GM19467 (cell line): Measurements from ENCODE around the gene DDX51.

Source experiments
- ATAC-seq: cut with Tn5 transposase; IDR thresholded peaks from one replicate; pipeline ENCODE4 v1.9.1; 2021; ENCODE audit warnings: mild to moderate bottlenecking, moderate library complexity; ENCODE audit not compliant: unreplicated experiment

Gene DDX51, protein sequence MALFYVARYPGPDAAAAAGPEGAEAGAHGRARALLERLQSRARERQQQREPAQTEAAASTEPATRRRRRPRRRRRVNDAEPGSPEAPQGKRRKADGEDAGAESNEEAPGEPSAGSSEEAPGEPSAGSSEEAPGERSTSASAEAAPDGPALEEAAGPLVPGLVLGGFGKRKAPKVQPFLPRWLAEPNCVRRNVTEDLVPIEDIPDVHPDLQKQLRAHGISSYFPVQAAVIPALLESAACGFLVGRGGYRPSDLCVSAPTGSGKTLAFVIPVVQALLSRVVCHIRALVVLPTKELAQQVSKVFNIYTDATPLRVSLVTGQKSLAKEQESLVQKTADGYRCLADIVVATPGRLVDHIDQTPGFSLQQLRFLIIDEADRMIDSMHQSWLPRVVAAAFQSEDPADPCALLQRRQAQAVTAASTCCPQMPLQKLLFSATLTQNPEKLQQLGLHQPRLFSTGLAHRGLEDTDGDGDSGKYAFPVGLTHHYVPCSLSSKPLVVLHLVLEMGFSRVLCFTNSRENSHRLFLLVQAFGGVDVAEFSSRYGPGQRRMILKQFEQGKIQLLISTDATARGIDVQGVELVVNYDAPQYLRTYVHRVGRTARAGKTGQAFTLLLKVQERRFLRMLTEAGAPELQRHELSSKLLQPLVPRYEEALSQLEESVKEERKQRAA

DNA sequence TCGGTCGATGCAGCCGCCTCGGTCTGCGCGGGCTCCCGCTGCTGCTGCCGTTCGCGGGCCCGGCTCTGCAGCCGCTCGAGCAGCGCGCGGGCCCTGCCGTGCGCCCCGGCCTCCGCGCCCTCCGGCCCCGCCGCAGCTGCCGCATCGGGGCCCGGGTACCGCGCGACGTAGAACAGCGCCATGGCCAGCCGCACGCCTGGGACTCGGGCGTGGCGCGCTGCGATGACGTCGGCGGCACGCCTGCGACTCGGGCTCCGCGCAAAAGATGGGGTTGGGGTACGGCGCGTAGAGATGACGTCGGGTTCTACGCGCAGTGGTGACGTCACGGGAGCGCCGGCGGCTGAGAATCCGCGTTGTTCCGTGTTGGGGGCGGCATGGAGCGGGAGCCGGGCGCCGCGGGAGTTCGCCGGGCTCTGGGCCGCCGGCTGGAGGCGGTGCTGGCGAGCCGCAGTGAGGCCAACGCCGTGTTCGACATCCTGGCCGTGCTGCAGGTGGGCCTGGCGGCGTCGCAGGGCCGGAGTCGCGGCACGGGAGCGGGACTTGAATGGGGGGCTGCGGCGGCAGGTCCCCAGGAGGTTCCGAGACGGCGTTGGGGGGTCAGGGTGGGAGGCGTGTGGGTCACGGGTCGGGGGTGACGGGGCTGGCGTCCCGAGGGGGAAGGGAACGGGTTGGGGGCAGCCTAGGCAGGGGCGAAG, at the start of gene DDX51, which contains the start of gene NOC4L:
Gene DDX51, minus strand, starts transcription at position 205 of the 695 bp plus-strand sequence. Its CDS starts 23 bp downstream, at position 182.
Gene NOC4L, plus strand, starts transcription at position 343 of the 695 bp plus-strand sequence. Its CDS starts 32 bp downstream, at position 375.
- peak; percentile 73 for ATAC-seq

DNA sequence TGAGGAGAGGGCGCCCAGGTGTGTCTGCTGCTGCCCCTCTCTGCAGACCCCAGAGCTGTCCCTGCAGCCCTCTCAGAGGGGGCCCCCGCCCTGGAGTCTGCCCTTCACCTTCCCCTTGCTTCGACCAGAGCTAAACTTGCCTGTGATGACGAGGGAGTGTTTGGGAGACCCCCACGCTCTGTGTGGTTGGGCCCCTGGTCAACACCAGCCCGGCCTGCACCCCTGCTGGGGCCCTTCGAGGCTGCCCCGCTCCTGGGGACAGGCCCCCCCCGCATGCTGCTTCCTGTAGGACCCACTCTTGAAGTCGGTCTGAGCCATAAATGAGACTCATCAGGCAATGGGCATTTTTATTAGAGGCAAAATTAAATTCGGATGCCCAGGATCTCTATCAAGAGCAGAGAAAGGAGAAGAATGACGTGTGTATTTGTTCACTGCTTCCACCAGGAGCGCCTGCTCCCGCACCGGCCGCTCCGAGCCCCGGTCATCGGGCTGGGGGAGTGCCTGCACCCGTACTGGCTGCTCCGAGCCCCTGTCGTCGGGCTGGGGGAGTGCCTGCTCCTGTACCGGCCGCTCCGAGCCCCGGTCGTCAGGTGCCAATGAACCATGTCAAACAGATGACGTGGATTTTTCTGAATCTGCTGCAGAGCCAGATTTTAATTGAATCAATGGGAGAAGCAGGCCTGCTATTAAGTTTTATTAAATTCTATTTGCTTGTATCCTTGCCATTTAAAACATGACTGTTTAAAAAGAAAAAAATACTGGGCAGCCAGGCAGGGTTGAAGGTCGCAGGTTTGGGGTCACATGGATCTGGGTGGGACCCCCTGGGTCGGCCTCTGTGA, 47.8 kb upstream of the DDX51 start:
- ATAC-seq, result no peak

DNA sequence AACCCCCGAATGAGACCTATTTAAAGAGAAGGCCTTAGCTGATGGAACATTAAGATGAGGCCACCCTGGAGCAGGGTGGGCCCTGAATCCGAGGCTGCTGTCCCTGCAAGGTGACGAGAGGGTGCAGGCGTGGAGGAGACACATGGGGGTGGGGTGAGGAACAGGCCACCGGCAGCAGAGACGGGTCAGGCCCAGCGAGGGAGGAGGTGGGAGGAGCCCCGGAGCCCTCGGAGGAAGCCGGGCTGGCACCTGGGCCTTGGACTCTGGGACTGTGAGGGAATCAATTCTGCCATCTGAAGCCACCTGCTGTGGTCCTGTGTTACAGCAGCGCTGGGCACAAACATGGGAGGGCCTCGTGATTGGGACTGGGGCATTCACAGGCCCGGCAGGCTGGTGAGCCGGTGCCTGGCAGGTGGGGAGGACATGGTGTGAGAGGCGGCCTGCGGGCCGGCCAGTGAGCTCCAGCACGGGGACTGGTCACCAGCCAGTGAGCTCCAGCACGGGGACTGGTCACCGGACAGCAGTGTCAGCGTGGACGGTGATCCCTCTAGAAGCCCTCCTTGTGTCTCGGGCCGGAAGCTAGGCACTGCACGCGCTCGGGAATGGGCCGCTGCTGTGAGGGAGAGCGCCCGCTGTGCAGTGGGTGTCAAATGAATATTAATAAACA, 46.8 kb upstream of the DDX51 start:
- ATAC-seq, result no peak

DNA sequence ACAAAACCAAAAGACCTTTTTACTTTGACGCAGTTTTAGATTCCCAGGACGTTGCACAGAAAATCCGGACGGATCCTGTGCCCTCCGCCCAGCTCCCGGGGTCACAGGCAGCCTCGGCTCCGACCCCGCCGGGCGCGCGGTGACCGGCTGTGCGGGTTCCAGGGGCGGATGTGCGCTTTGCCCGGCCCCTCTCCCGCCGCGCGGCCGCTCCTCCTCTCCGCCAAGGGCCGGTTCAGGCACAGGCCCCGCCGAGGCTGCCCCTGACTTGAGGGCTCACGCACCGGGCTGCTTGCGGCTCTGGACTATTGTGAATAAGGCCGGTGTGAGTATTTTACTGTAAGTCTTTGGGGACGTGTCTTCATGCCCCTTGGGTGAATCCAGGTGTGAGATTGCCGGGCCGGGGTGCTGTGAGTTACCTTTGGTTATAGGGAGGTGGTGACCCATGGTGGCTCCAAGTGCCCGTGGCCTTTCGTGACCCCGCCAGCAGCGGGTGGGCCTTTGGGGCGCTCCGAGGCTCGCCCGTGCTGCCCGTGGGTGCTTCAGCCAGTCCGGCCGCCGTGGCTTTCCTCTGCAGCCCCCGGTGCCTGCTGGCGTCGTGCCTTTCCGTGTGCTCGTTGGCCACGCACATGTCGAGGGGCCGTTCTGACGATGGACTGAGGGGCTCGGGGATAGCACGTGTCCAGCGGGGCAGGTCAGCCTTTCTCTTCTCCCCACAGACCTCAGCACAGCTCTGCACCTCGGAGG, 46.1 kb upstream of the DDX51 start:
- no peak for ATAC-seq

DNA sequence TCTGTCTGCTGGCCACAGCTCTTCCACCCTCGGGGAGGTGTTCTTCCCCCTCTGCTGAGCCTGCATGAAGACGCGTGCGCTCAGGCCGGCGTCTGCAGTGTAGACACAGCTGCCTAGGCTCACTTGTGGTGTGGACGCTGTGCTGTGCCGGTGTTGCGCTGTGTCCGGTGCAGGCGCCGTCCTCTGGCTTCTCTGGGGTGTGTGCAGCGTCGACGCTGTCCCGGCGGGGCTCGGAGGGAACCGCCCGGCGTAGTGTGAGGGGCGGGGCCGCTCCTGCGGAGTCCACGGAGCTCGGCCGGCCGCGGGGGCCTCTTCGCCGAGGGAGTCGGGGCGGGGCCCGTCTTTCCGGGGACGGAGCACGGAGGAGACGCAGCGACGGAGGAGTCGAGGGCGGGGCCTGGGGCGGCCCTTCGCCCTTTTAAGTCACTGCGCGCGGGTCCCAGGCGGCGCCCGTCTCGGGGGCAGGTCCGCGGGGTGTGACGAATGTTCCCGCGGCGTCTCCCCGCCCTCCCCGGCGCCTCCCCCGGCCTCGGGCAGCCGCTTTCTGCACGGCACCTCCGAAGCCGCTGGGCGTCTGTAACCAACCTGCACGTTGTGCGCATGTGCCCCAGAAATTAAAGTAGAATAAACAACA, 45.4 kb upstream of the DDX51 start:
- ATAC-seq, result peak; percentile 92

DNA sequence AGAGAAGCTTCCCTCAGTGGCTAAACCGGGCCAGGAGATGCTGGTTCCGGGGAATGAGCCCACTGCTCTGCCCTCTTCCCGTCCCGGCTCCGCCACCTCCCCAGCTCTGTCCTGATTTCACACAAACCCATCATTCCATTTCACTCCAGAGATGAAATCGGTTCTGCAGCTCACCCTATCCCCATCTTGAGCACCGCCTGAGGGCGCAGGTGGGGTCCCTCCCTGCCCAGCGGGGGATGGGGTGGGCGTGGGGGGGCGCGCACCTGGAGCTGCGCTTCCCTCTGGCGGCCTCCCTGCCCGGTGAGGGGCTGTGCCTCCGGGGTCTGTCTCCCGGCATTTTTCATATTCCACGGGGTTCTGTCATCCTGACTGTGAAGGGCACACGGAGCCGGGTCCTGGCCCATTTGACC, 44.8 kb upstream of the DDX51 start:
- no peak for ATAC-seq

DNA sequence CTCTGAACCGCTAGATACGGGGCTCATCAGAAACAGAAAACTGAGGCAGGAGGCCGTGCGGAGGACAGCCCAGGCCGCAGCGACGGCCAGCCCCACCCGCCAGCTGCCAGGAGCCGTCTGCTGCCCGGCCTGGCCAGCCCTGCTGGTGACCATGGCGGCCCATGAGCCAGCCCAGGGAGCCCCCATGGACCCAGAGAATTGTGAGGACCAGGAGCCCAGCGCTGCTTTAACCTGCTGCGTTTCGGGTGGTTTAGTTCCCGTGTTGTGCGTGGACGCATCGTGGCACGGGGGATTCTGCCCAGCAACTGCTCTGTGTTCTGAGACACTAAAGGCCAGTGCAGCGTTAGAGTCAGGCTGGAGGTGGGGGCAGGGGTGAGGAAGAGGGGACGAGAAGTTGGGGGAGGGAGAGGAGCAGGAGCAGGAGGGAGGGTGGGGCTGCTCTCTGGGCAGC, 44.4 kb upstream of the DDX51 start:
- ATAC-seq, result no peak

DNA sequence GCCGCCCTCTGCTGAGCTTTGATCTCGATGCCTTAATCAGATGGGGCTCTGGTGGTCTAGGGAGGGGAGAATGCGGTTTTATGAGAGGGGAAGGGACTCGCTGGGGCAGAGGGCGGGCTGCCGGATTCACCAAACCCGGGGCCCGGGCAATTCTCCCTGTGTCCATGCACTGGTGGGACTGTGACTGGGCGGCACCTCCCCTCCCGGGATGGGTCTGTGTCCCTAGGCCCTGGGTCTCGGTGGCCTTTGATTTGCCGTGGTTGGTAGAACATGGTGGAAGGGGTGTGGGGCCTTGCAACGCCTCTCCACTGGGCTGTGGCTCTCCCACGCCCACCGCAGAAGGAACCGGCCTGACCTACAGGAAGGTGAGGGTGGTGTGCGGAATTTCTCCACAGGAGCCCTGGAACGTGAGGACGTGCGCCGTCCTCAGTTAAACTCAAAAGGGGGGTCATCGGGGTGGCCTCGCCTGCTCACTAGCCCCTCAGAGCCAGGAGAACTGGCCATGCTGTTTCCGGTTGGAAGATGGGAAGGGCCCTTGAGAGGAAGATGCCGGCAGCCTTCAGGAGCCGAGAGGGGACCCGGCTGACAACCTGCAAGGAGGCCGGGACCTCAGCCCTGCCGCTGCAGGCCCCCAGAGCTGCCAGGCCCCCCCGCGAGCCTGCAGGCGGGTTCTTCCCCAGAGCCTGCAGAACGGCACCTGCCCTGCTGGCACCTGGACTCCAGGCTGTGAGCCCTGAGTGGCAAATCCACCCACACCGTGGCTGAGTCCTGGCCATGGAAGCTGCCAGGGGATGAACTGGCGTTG, 43.7 kb upstream of the DDX51 start:
- no peak for ATAC-seq

DNA sequence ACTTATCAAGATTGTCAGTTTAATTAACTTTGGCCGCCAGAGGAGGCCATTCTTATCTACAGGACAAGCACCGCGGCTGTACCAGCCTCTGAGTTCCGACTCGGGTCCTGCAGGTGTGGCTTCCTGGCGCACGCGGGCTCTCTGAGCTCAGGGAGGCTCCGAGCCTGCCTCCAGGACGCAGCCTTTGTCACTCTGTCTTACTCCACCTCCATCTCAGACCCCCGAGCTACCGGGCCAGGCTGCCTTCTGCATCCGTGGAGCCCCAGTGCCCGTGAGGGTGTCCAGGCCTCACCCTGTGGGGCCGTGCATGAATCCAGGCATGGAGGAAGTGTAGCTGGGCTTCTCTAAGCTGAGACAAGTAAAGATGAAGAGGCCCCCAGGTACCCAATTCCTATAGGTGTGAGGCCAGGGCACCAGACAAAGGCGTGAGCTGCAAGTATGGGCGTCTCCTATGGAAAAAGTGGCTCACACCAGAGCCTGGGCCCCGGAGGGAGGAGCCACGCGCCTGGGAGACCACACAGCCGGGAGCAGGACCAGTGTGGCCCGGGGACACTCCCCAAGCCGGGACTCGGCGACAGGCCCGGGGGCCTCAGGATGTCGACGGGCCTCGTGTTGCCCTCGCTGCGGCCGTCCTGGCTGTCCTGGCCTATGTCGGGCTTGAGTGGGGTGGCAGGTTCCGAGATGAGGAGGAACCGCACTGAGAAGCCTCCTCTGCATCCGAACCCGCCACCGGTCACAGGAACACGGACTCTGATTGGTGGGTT, 42.9 kb upstream of the DDX51 start:
- ATAC-seq, result no peak

DNA sequence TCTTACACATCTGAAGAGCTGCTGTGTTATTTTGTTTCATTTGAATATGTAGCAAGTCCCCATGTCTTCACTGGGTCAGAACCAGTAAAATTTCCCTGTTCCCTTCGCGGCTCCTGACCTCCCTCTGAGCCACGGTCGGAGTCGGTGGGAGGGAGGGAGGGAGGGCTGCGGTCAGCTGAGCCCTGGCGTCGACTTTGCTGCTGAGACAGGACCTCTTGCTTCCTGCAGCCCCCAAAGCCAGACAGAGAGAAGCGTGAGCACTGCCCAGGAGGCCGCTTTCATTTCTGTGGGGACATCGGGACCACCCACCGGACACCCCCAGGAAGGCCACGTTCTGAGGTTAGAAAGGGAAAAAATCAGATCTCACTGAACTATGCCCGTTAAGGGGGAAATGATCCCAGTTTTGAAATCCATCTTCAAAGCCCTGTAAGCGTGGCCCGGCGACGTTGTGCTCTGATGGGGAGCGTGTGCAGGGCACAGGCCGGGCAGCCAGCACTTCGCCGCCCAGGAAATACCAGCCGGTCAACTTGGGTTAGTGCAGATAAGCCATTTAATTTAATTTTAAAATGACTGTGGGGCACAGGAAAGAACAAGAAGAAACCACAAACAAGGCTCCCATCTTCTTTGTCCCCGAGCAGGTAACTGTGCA, 42.2 kb upstream of the DDX51 start:
- no peak for ATAC-seq

DNA sequence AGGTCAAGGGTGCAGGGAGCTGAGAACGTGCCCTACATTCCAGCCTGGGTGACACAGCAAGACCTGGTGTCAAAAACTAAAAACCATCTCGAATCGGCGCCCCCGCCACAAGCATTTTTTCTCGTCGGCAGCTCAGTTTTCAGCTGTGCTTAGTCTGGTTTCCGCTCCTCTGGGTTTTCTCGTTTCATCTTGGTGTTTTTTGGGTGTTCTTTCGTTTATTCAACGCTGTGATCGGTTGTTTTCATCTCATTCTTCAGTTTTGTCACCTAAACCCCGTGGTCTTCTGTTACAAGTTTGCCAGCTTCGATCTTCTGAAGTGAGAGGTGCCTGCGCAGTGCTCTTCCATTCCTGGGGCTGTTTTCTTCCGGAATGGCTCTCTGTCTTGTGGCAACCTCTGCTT, 41.6 kb upstream of the DDX51 start:
- no peak for ATAC-seq

DNA sequence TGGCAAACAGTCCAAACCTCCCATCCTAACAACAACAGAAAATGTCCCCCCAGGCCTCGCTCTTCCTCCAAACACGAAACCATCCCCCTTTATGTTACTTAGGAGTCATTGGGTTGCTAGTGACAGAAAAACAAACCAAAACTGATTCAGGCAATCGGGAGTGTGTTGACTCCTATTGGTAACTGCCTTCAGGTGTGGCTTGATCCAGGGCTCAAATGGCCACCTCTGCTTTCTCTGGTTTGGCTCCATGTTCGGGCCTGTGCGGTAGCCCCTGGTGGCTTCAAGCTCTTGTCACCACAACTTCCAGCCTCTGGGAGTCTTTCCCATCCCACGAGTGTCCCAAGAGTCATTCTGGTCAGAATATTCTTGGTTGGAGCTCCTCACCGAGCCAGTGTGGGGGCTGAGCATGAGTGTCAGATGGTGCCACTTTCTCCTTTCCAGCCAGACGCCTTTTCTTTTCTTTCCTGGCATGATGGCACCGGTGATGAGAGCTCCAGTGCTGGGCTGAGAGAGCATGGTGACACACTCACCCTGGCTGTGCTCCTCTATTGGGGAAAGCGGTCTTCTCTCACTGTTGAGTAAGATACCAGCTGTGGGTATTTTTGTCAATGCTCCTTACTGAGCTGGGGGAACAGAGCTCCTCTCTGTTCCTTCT, 38.7 kb upstream of the DDX51 start:
- no peak for ATAC-seq

DNA sequence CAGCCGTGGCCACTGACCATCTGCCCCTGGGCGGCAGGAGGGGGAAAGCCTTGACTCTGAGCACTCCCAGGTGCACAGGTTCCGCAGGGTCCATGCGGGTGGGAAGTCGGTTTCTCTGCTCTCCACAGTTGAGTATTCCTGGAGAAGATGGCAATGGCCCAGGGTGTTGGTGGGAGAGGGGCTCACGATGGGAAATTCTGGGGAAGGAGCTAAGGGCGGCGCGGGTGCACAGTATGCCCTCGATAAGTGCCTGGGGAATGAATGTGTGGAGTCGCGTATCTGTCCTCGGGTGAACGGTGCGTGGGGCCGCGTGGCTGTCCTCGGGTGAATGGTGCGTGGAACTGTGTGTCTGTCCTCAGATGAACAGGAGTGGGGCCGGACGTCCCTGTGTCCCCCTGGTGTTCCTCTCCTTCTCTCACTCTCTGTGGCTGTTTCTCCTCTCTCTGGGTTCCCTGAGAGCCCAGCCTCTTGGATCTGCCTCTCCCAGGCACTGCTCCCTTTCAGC, 38.1 kb upstream of the DDX51 start:
- no peak for ATAC-seq

DNA sequence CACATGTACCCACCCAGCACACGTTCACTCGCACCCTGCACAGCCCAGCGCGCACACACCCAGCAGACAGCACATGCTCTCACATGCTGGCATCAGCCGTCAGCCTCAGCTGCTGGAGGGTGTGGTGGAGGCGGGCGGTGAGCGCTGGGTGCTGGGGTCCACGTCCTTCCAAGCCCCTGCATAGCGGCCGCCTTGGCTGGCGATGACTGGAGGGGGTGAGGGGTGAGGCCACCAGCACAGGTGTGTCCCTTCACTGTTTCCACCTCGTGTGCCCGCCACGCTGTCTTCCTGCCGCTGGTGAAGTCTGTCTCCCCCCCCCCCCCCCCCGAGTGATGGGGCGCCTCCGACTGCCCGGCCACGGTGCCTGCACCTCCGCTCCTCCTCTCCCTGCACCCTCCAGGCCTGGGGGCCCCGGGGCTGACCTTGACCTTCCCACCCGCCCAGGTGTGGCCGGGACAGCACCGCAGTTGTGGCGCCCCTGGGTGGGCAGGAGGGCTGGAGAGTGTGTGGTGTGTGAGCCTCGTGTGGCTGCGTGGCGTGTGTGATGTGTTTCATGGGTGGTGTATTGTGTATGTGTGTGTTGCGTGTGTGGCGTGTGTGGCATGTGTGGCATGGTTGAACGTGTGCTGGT, 37.6 kb upstream of the DDX51 start:
- no peak for ATAC-seq

DNA sequence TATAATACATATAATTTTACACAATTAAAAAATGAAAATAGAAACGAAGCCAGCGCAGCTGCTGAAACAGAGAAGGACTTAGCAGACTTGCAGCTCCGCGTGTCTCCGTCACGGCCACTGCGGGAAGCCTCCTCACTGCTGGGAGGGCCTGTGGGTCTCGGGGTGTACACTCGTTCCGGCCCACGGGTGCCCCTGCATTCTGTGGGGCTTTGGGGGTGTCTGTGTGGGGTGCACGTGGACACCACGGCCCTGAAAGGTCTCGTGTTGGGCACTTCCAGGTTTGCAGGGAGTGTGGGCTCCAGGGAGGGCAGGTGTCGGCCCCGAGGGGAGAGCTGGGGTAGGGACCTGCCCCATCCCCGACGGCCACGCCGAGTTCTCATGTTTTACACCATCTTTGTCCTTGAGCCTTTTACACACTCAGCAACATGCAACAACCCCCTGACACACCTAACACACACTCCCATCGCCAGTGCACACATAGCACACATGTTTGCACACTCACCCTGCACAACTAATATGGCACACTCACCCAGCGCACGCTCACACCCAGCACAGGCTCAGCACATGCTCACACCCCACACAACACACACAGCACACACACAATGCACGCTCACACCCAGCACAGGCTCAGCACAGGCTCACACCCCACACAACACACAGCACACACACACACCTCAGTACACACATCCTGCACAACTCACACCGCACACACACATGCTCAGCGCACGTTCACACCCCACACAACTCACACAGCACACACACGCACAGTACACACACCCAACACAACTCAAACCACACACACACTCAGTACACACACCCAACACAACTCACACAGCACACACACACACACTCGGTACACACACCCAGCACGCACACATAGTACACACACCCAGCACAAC, 36.8 kb upstream of the DDX51 start:
- ATAC-seq, result no peak
